ENCODE results near the gene ADIPOQ. TPM values are rescaled to one million over a fixed set of nuclear protein-coding genes. Genes with fewer than 3 reads are reported as not detected.
"Not testable (repeated sequence)": the region's sequence is repeated elsewhere in the genome, so short reads cannot be mapped to it uniquely, and the experiment has no call there.

The ADIPOQ gene
- total RNA-seq, 3 donors from 2014 or later (not counting 1 experiment from before 2014, with no cell fraction given): not detected

GRCh38 chr3:186810336-186810996 is 32.0 kb upstream of the ADIPOQ start:
- H3K4me1 Mint-ChIP-seq: peaks cover 7 to 15% of the 10 kb centered on the region in 2 donors
- intact Hi-C loops (cut with micrococcal nuclease): no loop called here
- Histone ChIP-seq H3K36me3 (ENCODE audit: control insufficient read depth, insufficient read depth, low read length) (no peaks in the 10 kb centered on the region), H3K9me3 (ENCODE audit: control insufficient read depth, insufficient read depth, low read length) (no peaks in the 10 kb centered on the region), H3K4me1 (ENCODE audit: control insufficient read depth, insufficient read depth, low read length) (peaks cover 14% of the 10 kb centered on the region), H3K27ac (ENCODE audit: low read length) (no peak overlapping the region), H3K4me3 (ENCODE audit: low read length) (no peak overlapping the region), H3K27me3 (ENCODE audit: control insufficient read depth, insufficient read depth, low read length) (no peaks in the 10 kb centered on the region)
- ATAC-seq (no peak), DNase-seq (no peak)
- no peaks in the 10 kb centered on the region for H3K9me3 Mint-ChIP-seq
- peaks cover 0 to 8% of the 10 kb centered on the region in 2 donors for H3K27me3 Mint-ChIP-seq (ENCODE audit: low read depth in 2 of 2)
- 88% methylated on average over 4 of the region's 5 CpGs for WGBS (ENCODE audit: insufficient coverage)
- no peak overlapping the region for H3K27ac Mint-ChIP-seq
- no peak for TF ChIP-seq CTCF (IDR thresholded peaks at IDR 0.05)
- no peaks in the 10 kb centered on the region for H3K36me3 Mint-ChIP-seq
- H3K4me3 Mint-ChIP-seq: no peak overlapping the region

- intact Hi-C loops (cut with micrococcal nuclease); H3K4me3 Mint-ChIP-seq; H3K4me3 ChIP-seq (ENCODE audit: low read length); H3K9me3 Mint-ChIP-seq; H3K27ac ChIP-seq (ENCODE audit: low read length); H3K27ac Mint-ChIP-seq; H3K36me3 ChIP-seq (ENCODE audit: control insufficient read depth, insufficient read depth, low read length); H3K27me3 Mint-ChIP-seq (ENCODE audit: low read depth in 2 of 2); H3K4me1 ChIP-seq (ENCODE audit: control insufficient read depth, insufficient read depth, low read length); H3K36me3 Mint-ChIP-seq; H3K9me3 ChIP-seq (ENCODE audit: control insufficient read depth, insufficient read depth, low read length); ATAC-seq; DNase-seq; H3K4me1 Mint-ChIP-seq; H3K27me3 ChIP-seq (ENCODE audit: control insufficient read depth, insufficient read depth, low read length): not testable (repeated sequence)
- 95% methylated on average over 9 of the region's 29 CpGs for WGBS (ENCODE audit: insufficient coverage)
Observed at GRCh38 chr3:186811313-186811712, 31.2 kb upstream of the ADIPOQ start.

- H3K27ac Mint-ChIP-seq: no peak overlapping the region
- no peaks in the 10 kb centered on the region for H3K27me3 ChIP-seq (ENCODE audit: control insufficient read depth, insufficient read depth, low read length)
- H3K4me3 Mint-ChIP-seq: no peak overlapping the region
- H3K4me1 ChIP-seq (ENCODE audit: control insufficient read depth, insufficient read depth, low read length): no peaks in the 10 kb centered on the region
- no peaks in the 10 kb centered on the region for H3K36me3 Mint-ChIP-seq
- H3K4me3 ChIP-seq (ENCODE audit: low read length): no peak overlapping the region
- H3K27me3 Mint-ChIP-seq (ENCODE audit: low read depth in 2 of 2): peaks cover 0 to 8% of the 10 kb centered on the region in 2 donors
- TF ChIP-seq CTCF (IDR thresholded peaks at IDR 0.05): no peak
- no peaks in the 10 kb centered on the region for H3K9me3 ChIP-seq (ENCODE audit: control insufficient read depth, insufficient read depth, low read length)
- DNase-seq (no peak), ATAC-seq (no peak)
- no peaks in the 10 kb centered on the region for H3K4me1 Mint-ChIP-seq
- no peak overlapping the region for H3K27ac ChIP-seq (ENCODE audit: low read length)
- H3K36me3 ChIP-seq (ENCODE audit: control insufficient read depth, insufficient read depth, low read length): no peaks in the 10 kb centered on the region
- H3K9me3 Mint-ChIP-seq: no peaks in the 10 kb centered on the region
- WGBS (ENCODE audit: insufficient coverage): 100% methylated on average over 4 of the region's 4 CpGs
- intact Hi-C loops (cut with micrococcal nuclease): no loop called here
Observed at GRCh38 chr3:186814100-186814499, 28.4 kb upstream of the ADIPOQ start.

- 92% methylated on average over 1 of the region's 1 CpG for WGBS (ENCODE audit: insufficient coverage)
- Histone ChIP-seq H3K36me3 (ENCODE audit: control insufficient read depth, insufficient read depth, low read length) (no peaks in the 10 kb centered on the region), H3K4me3 (ENCODE audit: low read length) (no peak overlapping the region), H3K27me3 (ENCODE audit: control insufficient read depth, insufficient read depth, low read length) (no peaks in the 10 kb centered on the region), H3K27ac (ENCODE audit: low read length) (no peak overlapping the region), H3K9me3 (ENCODE audit: control insufficient read depth, insufficient read depth, low read length) (no peaks in the 10 kb centered on the region), H3K4me1 (ENCODE audit: control insufficient read depth, insufficient read depth, low read length) (no peaks in the 10 kb centered on the region)
- H3K4me1 Mint-ChIP-seq: no peaks in the 10 kb centered on the region
- intact Hi-C loops (cut with micrococcal nuclease): no loop called here
- H3K27me3 Mint-ChIP-seq (ENCODE audit: low read depth in 2 of 2): peaks cover 0 to 8% of the 10 kb centered on the region in 2 donors
- no peak overlapping the region for H3K27ac Mint-ChIP-seq
- H3K9me3 Mint-ChIP-seq: no peaks in the 10 kb centered on the region
- DNase-seq (no peak), ATAC-seq (no peak)
- H3K36me3 Mint-ChIP-seq: no peaks in the 10 kb centered on the region
- no peak overlapping the region for H3K4me3 Mint-ChIP-seq
- TF ChIP-seq CTCF (IDR thresholded peaks at IDR 0.05): no peak
Observed at GRCh38 chr3:186815435-186815834, 27.1 kb upstream of the ADIPOQ start.

All from natural killer cell (primary cell).